LNCAP (cell line): Measurements from ENCODE around the gene LGALS4.

Experiments used
- TF ChIP-seq, protein P1 (sequence below): fragments of 450-650 bp; IDR thresholded peaks from 2 replicates; pipeline ENCODE4 v1.5.1; 2017; ENCODE audit warnings: mild to moderate bottlenecking

Gene LGALS4

DNA sequence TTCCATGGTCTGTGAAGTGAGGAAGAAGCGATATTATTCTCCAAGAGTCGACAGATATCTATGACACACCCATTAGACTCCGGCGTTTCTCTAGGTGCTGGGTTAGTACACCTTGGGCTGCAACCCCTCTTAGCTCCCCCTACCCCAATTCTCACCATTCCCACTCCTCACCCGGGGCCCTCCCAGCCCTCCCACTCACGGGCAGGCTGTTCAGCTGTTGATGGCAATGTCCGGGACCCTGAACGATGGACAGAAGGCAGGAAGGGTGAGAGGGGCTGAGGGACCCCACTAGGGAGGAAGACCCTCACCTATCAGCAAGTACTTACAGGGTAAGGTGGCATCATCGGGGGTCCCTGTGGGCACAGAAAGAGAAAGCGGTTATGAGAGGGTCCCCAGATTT, 9.2 kb downstream of the LGALS4 start:
- TF ChIP-seq, protein P1, sequence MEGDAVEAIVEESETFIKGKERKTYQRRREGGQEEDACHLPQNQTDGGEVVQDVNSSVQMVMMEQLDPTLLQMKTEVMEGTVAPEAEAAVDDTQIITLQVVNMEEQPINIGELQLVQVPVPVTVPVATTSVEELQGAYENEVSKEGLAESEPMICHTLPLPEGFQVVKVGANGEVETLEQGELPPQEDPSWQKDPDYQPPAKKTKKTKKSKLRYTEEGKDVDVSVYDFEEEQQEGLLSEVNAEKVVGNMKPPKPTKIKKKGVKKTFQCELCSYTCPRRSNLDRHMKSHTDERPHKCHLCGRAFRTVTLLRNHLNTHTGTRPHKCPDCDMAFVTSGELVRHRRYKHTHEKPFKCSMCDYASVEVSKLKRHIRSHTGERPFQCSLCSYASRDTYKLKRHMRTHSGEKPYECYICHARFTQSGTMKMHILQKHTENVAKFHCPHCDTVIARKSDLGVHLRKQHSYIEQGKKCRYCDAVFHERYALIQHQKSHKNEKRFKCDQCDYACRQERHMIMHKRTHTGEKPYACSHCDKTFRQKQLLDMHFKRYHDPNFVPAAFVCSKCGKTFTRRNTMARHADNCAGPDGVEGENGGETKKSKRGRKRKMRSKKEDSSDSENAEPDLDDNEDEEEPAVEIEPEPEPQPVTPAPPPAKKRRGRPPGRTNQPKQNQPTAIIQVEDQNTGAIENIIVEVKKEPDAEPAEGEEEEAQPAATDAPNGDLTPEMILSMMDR: no peak

DNA sequence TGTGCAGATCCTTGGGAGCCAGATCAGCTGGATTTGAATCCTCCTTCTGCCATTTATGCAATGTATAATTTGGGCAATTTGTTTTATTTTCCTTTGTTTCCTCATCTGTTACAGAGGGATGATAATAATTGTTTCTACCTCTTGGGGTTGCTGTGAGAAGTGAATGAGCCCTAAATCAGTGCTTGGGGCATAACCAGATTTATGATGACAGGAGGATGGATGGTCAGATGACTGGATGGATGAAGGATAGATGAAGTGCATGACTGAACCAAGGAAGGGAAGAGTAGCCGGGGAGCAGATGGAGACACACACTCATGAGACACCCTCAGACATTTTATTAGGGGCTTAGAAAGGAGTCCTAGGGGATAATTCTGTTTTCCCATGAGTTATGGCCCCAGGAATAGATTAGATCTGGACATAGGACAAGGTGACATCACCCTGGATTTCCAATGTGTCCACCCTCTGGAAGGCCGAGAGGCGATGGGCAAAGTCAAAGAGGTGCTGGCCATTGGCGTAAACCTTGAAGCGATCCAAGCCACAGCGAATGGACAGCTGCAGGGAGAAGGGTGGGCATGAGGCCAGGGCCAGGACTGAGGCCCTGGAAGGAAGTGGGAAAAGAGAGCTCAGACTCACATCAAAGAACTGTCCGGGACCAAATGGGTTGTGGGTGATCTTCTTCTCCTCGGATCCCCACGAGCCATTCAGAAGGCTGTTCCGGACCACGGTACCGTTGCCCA, 11.2 kb downstream of the LGALS4 start:
- TF ChIP-seq, protein P1: no peak

DNA sequence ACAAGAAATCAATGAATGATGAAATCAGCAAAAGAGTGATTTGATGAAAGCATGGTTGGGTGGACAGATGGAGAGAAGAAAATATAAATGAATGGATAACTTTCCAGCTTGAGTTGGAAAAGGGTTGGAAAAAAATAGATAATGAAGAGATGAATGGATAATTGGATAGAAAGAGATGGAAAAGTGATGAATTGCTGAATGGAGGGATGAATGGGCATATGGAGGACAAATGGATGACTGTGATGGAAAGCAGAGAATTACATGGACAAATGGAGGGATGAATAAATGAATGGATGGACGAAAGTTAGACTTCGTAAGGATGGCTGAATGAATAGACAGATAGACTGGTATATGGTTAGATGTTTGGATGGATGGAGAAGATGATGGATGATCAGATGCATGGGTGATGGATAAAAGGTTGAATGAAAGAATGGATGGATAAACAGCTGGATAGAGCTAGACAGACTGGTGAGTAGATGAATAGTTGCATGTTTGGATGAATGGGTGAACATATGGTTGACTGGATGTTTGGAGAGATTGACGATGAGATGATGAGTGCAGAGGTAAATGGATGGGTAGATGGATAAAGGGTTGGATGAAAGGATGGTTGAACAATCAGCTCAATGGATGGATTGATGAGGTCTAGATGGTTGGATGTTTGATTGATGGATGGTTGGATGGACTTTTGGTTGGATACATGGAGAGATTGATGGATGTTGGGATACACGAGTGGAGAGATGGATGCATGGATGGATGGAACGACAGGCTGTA, 12.0 kb downstream of the LGALS4 start:
- TF ChIP-seq, protein P1: no peak

DNA sequence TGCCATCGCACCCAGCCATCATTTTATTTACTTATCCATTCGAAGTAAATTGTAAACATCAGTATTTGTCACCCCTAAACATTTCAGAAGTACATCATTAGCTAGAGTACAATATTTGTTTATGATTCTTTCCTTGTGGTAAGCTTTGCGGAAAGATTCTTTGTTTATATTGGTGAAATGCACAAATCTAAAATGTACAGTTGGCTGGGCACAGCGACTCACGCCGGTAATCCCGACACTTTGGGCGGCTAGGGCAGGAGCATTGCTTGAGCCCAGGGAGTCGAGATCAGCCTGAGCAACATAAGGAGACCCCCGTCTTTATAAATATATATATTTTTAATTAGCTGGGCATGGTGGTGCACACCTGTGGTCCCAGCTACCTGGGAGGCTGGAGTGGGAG, 13.6 kb downstream of the LGALS4 start:
- TF ChIP-seq, protein P1: no peak

DNA sequence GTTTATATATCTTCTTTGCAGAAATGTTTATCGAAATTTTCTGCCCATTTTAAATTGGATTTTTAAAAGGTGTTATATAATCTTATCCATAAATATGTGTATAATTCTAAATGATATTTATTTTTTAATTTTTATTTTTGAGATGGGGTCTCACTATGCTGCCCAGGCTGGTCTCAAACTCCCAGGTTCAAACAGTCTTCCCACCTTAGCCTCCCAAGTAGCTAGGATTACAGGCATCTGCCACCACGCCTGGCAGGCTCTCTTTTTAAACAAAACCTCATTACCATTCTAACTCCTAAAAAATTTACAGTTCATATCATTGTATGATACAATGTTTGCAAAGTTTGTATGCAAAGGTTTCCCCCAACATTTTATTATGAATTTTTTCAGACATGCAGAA, 16.6 kb downstream of the LGALS4 start:
- TF ChIP-seq, protein P1: no peak

DNA sequence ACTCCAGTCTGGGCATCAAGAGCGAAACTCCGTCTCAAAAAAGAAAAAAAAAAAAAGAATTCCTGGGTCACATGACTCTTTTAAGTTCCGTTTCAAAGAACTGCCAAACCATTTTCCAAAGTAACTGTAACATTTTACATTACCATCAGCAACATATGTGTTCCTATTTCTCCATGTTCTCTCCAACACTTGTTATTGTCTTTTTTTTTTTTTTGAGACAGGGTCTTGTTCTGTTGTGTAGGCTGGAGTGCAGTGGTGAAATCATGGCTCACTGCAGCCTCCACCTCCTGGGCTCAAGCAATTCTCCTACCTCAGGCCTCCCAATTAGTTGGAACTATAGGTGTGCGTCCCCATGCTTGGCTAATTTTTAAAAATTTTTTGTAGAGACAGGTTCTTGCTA, 17.2 kb downstream of the LGALS4 start:
- TF ChIP-seq, protein P1: no peak

DNA sequence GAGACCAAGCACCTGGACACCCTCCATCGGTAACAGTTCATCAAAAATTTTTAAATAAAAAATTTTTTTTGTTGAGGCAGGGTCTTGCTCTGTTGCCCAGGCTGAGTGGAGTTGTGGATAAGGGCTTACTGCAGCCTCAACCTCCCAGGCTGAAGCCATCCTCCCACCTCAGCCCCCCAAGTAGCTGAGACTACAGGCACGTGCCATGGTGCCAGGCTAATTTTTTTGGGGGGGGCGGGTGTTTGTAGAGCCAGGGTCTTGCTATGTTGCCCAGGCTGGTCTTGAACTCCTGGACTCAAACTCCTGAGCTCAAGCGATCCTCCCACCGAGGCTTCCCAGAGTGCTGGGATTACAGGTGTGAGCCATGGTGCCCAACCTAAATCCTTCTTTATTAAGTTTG, 19.1 kb downstream of the LGALS4 start:
- TF ChIP-seq, protein P1: no peak
